Nephron (organoid): ENCODE measurements around the gene STAP2.
A peak's percentile ranks its signal among the peaks of the same experiment; 100 is the strongest.

ENCODE experiments used
- H3K27ac Mint-ChIP-seq, 3 experiments: 2 replicates each; pipeline ENCODE4 v1.8.0; 2020; ENCODE audit warnings: mixed read lengths in 3 of 3, mild to moderate bottlenecking in 2 of 3, moderate library complexity in 1 of 3
- H3K27me3 Mint-ChIP-seq: 2 replicates; pipeline ENCODE4 v1.8.0; 2021; ENCODE audit warnings: low read depth, mild to moderate bottlenecking, moderate library complexity, mixed read lengths
- H3K36me3 Mint-ChIP-seq: 2 replicates; pipeline ENCODE4 v1.8.0; 2020; ENCODE audit warnings: low read depth, mixed read lengths
- H3K4me1 Mint-ChIP-seq: 2 replicates; pipeline ENCODE4 v1.8.0; 2020; ENCODE audit warnings: mixed read lengths
- H3K4me3 Mint-ChIP-seq, 3 experiments: 2 replicates each; pipeline ENCODE4 v1.8.0; 2020; ENCODE audit warnings: mild to moderate bottlenecking in 3 of 3, mixed read lengths in 3 of 3, moderate library complexity in 2 of 3
- H3K9me3 Mint-ChIP-seq: 2 replicates; pipeline ENCODE4 v1.8.0; 2020; ENCODE audit warnings: mixed read lengths
- CTCF ChIP-seq, 3 experiments: fragments of 200-600 bp; sonication (generic); IDR thresholded peaks; one replicate each; pipeline ENCODE4 v1.5.0; 2021; ENCODE audit warnings: antibody characterized with exemption in 3 of 3; ENCODE audit not compliant: unreplicated experiment in 3 of 3

The STAP2 gene

GRCh38 chr19:4346020-4346383 lies 7.4 kb upstream of the STAP2 start:
- Mint-ChIP-seq H3K36me3 (peaks cover 17% of the 10 kb centered on the region), H3K4me3 (peak overlapping the region; percentile 40 to 56 (median 46)), H3K9me3 (no peaks in the 10 kb centered on the region), H3K27ac (no peak overlapping the region), H3K4me1 (no peaks in the 10 kb centered on the region), H3K27me3 (no peaks in the 10 kb centered on the region)
- no peak for TF ChIP-seq CTCF (IDR thresholded peaks at IDR 0.05; ENCODE audit: unreplicated experiment in 3 of 3)

- H3K27ac Mint-ChIP-seq = no peak overlapping the region
- no peaks in the 10 kb centered on the region for H3K27me3 Mint-ChIP-seq
- H3K36me3 Mint-ChIP-seq = peaks cover 13% of the 10 kb centered on the region
- no peaks in the 10 kb centered on the region for H3K9me3 Mint-ChIP-seq
- TF ChIP-seq CTCF (IDR thresholded peaks at IDR 0.05; ENCODE audit: unreplicated experiment in 3 of 3) = no peak
- H3K4me1 Mint-ChIP-seq = no peaks in the 10 kb centered on the region
- peak overlapping the region; percentile 69 to 82 (median 78) for H3K4me3 Mint-ChIP-seq
Observed at GRCh38 chr19:4345342-4346019, 6.9 kb upstream of the STAP2 start.

DNA sequence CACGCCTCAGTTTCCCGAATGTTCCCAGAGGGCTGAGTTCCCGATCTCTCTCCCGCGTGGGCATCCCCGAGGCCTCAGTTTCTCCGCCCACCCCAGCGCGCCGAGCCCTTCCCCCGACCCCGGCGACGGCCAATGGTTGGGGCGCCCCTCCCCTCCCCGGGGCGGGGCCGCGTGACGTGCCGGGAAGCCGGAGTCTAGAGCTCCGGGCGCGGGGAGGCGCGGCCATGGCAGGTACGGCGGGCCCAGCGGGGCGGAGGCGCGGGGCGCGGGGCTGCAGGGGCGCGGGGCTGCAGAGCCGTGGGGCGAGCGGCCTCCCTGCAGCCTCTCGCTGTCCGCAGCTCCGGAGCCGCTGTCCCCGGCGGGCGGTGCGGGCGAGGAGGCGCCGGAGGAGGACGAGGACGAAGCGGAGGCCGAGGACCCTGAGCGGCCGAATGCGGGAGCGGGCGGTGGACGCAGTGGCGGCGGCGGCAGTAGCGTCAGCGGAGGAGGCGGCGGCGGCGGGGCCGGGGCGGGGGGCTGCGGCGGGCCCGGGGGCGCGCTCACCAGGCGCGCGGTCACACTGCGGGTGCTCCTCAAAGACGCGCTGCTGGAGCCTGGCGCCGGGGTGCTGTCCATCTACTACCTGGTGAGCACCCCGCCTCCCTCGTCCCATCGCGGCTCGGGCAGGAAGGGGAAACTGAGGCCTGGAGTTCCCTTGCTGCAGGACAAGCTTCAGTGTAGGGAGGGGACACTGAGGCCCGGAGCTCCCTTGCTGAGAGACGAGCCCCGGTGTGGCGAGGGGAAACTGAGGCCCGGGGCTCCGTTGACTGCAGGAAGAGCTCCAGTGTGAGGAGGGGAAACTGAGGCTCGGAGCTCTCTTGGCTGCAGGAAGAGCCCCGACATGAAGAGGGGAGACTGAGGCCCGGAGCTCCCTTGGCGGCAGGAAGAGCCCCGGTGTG lies 5.0 kb upstream of the STAP2 start, which contains the start of gene MPND:
MPND (plus strand) TSS at position 193 of the 938 bp plus-strand sequence; CDS start at position 225, 32 bp downstream.
- Mint-ChIP-seq H3K27me3 (no peaks in the 10 kb centered on the region), H3K27ac (peak within 1 kb of the TSS; percentile 62 to 99 (median 89)), H3K9me3 (no peaks in the 10 kb centered on the region), H3K36me3 (peaks cover 9% of the 10 kb centered on the region), H3K4me1 (no peaks in the 10 kb centered on the region), H3K4me3 (peak within 1 kb of the TSS; percentile 82 to 96 (median 83))
- peak in 1 of 3 experiments; percentile 32 for TF ChIP-seq CTCF (IDR thresholded peaks at IDR 0.05; ENCODE audit: unreplicated experiment in 3 of 3)

DNA sequence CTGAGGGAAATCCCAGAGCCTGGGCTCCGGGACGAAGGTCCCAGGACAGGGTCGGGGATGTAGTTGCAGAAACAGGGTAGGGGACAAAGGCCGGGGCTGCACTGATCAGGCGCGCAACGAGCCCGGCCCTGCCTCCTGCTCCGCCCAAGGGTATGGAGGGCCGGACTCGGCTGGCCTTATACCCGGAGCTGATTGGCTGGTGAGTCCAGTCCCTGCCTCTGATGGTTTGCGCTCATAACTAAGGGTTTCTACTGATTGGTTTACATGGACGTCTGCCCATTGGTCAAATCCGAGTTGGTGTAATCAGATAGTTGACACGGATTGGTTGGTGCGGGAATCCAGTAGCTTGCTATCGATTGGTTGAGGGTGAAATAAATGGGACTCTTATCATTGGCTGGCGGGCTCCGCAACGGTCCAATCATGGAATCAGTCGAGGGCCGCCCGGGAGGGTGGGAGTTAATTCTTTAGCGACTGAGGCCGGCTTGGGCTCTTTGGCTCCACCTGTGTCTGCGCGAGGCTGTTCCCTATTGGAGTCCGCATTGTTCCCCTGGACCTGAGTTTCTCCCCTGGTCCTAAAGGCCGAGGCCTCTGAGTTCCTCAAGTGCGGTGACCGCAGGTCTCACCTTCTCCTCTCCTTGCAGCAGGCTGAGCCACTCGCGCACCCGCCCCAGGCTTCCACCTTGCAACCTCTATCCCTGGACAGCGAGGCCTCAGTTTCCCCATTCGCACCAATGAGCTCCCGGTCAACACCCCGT lies 4.2 kb upstream of the STAP2 start:
- Mint-ChIP-seq H3K36me3 (peaks cover 8% of the 10 kb centered on the region), H3K27me3 (no peaks in the 10 kb centered on the region), H3K4me1 (peaks cover 7% of the 10 kb centered on the region), H3K4me3 (peak overlapping the region; percentile 82 to 96 (median 83)), H3K9me3 (no peaks in the 10 kb centered on the region), H3K27ac (peak overlapping the region; percentile 62 to 99 (median 89))
- peak; percentile 31 to 59 (median 36) for TF ChIP-seq CTCF (IDR thresholded peaks at IDR 0.05; ENCODE audit: unreplicated experiment in 3 of 3)

DNA sequence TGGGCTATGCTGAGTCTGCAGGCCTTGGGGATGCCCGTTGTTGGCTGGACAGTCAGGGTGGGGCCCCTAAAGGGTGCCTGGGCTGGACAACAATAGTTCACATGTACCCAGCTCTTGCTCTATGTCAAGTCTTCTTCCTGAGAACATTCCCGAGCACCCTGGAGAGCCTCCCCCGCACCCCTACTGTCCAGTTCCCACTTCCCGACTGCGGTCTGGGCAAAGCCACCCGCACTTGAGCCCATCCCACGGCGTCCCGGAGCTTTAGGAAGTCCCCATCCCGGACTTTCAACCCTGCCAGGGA lies 3.6 kb upstream of the STAP2 start:
- peak overlapping the region; percentile 82 to 96 (median 83) for H3K4me3 Mint-ChIP-seq
- peak overlapping the region; percentile 62 to 99 (median 89) for H3K27ac Mint-ChIP-seq
- H3K27me3 Mint-ChIP-seq = no peaks in the 10 kb centered on the region
- peaks cover 5% of the 10 kb centered on the region for H3K36me3 Mint-ChIP-seq
- no peak for TF ChIP-seq CTCF (IDR thresholded peaks at IDR 0.05; ENCODE audit: unreplicated experiment in 3 of 3)
- no peaks in the 10 kb centered on the region for H3K9me3 Mint-ChIP-seq
- peaks cover 9% of the 10 kb centered on the region for H3K4me1 Mint-ChIP-seq
